GM12878 (cell line): ENCODE results near the gene ADGRG1. TPM values are rescaled to one million over a fixed set of nuclear protein-coding genes. Genes with fewer than 3 reads are reported as not detected.

Experiments
- ATF7 ChIP-seq: fragments of 450-650 bp; IDR thresholded peaks from 2 replicates; pipeline ENCODE4 v1.6.1; 2016; ENCODE audit warnings: low read depth, mild to moderate bottlenecking
- BRCA1 ChIP-seq: IDR thresholded peaks from 2 replicates; pipeline ENCODE4 v1.6.1; 2011; ENCODE audit warnings: low read depth, low read length, improper control_type of control experiment
- CEBPZ ChIP-seq: fragments of 150-350 bp; IDR thresholded peaks from 2 replicates; pipeline ENCODE4 v1.6.1; 2016; ENCODE audit warnings: low read depth, low read length
- CHD2 ChIP-seq: IDR thresholded peaks from 2 replicates; pipeline ENCODE4 v1.6.1; 2011; ENCODE audit warnings: low read depth, low read length, improper control_type of control experiment, borderline replicate concordance
- JUNB ChIP-seq: IDR thresholded peaks from 2 replicates; pipeline ENCODE4 v1.6.1; 2016; ENCODE audit warnings: antibody characterized with exemption, mild to moderate bottlenecking
- MEF2A ChIP-seq: IDR thresholded peaks from 2 replicates; pipeline ENCODE4 v1.6.1; 2011; ENCODE audit warnings: low read depth, mild to moderate bottlenecking, low read length, moderate library complexity; ENCODE audit not compliant: insufficient read depth
- MLLT1 ChIP-seq: fragments of 450-650 bp; IDR thresholded peaks from 2 replicates; pipeline ENCODE4 v1.6.1; 2016; ENCODE audit warnings: mild to moderate bottlenecking
- PRDM15 ChIP-seq: fragments of 450-650 bp; formaldehyde crosslinking; IDR thresholded peaks from 2 replicates; pipeline ENCODE4 v1.4.0; 2020; ENCODE audit warnings: mild to moderate bottlenecking, moderate library complexity
- RCOR1 ChIP-seq: conservative IDR thresholded peaks from 2 replicates; pipeline ENCODE4 v1.6.1; 2012; ENCODE audit warnings: low read depth, low read length, improper control_type of control experiment
- SIX5 ChIP-seq: IDR thresholded peaks from 2 replicates; pipeline ENCODE4 v1.6.1; 2011; ENCODE audit warnings: mild to moderate bottlenecking, low read depth, low read length, moderate library complexity; ENCODE audit not compliant: severe bottlenecking
- SKIL ChIP-seq: fragments of 450-650 bp; IDR thresholded peaks from 2 replicates; pipeline ENCODE4 v1.6.1; 2017; ENCODE audit warnings: mild to moderate bottlenecking, low read depth, inconsistent platforms; ENCODE audit not compliant: poor library complexity, severe bottlenecking
- SP1 ChIP-seq: IDR thresholded peaks from one replicate; pipeline ENCODE4 v1.6.1; 2011; ENCODE audit warnings: low read depth, low read length
- TCF7 ChIP-seq: IDR thresholded peaks from 2 replicates; pipeline ENCODE4 v1.6.1; 2014; ENCODE audit warnings: antibody characterized with exemption, borderline replicate concordance
- ZBED1 ChIP-seq: IDR thresholded peaks from 2 replicates; pipeline ENCODE4 v1.6.1; 2016; ENCODE audit warnings: borderline replicate concordance
- ZNF622 ChIP-seq: fragments of 450-650 bp; IDR thresholded peaks from 2 replicates; pipeline ENCODE4 v1.6.1; 2017; ENCODE audit warnings: mild to moderate bottlenecking, inconsistent platforms
- ZNF687 ChIP-seq: fragments of 450-650 bp; IDR thresholded peaks from 2 replicates; pipeline ENCODE4 v1.6.1; 2017; ENCODE audit warnings: mild to moderate bottlenecking, moderate library complexity
- ZSCAN29 ChIP-seq: fragments of 450-650 bp; IDR thresholded peaks from 2 replicates; pipeline ENCODE4 v1.6.1; 2017; ENCODE audit warnings: mild to moderate bottlenecking, moderate library complexity
- polyA plus RNA-seq, 11 experiments: library from polyadenylated mRNA; depleted of rRNA in 4 of 11; unstranded in 6 of 11; stranded (reverse) in 5 of 11; fragments of >200 nt; fragmentation: Nextera tagmentation in 4 of 11; fragmentation: Illumina TruSeq in 1 of 11; extraction: Ambion mirVana in 4 of 11; extraction: Trizol in 1 of 11; gene quantifications; 1 replicate in 1 of 11; 2 replicates in 10 of 11; pipeline versions ENCODE4 v1.2.1 to v1.2.3, GENCODE V29; 2011 to 2016; ENCODE audit warnings: inconsistent platforms in 2 of 11, missing spikeins in 2 of 11, low read depth in 1 of 11
- total RNA-seq, 4 experiments: library from RNA; depleted of rRNA in 3 of 4; stranded (reverse); fragments of >200 nt in 3 of 4; fragmentation: Illumina TruSeq in 1 of 4; extraction: Trizol in 1 of 4; gene quantifications; 2 replicates each; pipeline versions ENCODE4 v1.2.1 to v1.2.3, GENCODE V29; 2013 to 2021

ADGRG1 gene
- total and polyA plus RNA-seq, 10 of the 15 experiments (the other 5 are each of a cell fraction or from before 2014, with no cell fraction given), result 0.07 to 2.0 (median 0.75) TPM

GRCh38 chr16:57589374-57589773, 39.1 kb upstream of the ADGRG1 start (continued):
- TF ChIP-seq CEBPZ (no peak), SP1 (no peak), MLLT1 (peak; percentile 51; the same call in 1 of the 2 replicates), CHD2 (no peak), ZNF687 (no peak), SKIL (no peak), SIX5 (no peak), ZSCAN29 (no peak), MEF2A (no peak), JUNB (no peak), ZBED1 (no peak), BRCA1 (no peak), PRDM15 (no peak), ZNF622 (no peak), RCOR1 (no peak), TCF7 (no peak), ATF7 (no peak)
